GM19193 (cell line): ENCODE measurements around the gene ZNF212.

Source experiments
- POLR2A ChIP-seq: IDR thresholded peaks from 4 replicates; pipeline ENCODE4 v1.6.1; 2011; ENCODE audit not compliant: insufficient read depth, insufficient read length; ENCODE audit errors: extremely low read depth

Gene ZNF212

GRCh38 chr7:149267733-149268132, 28.3 kb downstream of the ZNF212 start:
- no peak for TF ChIP-seq POLR2A

DNA sequence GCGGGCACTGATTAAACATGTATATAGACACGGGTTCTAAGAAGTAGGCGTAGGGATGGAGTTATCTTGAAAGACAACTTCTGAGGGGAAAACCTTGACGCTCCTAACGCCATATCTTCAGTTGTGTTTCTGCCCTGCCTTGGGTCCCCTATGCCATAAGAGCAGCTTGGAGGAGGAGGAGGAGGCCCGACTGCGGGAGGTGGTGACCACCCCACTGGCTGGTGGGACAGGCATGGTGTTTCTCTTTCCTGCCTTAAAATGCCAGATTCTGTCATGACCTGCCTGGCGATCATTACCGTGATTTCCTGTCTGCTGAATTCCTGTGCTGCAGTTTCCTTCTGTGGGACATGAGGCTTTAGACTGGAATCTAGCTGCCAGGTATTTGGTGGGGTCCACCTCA, 38.4 kb downstream of the ZNF212 start:
- no peak for TF ChIP-seq POLR2A

- TF ChIP-seq POLR2A = no peak
Measured at GRCh38 chr7:149278396-149278795, 38.9 kb downstream of the ZNF212 start.

DNA sequence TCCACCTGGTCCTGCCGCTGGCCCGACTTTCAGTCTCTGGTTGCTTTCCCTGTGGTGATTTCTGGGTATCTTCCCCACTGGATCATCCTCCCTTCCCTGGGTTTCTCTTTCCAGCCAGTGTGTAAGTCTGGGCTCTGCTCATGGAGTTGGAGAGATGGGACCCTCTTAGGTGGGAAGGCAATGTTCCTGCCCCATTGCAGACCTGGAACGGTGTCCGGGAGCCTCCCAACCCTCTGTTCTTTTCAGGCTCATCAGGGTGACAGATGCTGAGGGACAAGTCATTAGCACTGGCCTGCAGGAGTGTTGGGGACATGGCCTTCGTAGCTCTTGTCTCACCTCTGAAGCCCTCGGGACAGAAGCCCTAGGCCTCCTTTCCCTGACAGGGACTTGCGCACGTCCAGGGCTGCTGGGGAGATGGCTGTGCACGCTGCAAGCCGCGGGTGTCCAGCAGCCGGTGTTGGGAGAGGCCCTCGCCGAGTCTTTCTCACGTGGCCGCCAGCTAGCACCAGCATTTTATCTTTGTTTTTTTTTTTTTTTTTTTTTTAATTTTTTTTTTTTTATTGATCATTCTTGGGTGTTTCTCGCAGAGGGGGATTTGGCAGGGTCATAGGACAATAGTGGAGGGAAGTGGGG, 39.8 kb downstream of the ZNF212 start:
- TF ChIP-seq POLR2A = no peak

- TF ChIP-seq POLR2A = no peak
Measured at GRCh38 chr7:149280151-149280550, 40.7 kb downstream of the ZNF212 start.

GRCh38 chr7:149280661-149281507, 41.4 kb downstream of the ZNF212 start:
- no peak for TF ChIP-seq POLR2A

- no peak for TF ChIP-seq POLR2A
Measured at GRCh38 chr7:149281508-149282330, 42.3 kb downstream of the ZNF212 start.

GRCh38 chr7:149282331-149282655, 42.8 kb downstream of the ZNF212 start:
- no peak for TF ChIP-seq POLR2A

DNA sequence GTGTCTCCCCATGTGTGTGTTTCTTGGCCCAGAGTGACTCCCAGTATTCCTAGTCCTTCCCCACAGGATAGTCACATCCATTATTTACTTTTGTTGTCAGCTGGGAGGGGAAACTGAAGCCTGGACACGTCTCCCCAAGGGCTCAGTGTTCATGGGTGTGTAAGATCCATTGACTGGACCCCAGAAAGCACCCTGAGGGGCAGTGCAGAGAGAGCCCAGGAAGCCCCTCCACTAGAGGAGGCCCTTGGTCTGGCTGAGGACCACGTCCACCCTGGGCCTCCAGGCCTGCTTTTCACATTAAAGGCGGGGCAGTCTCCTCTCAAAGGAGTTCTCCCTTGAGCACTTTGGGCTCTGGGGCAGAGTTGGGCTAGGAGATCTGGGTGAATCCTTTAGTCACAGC, 43.9 kb downstream of the ZNF212 start:
- no peak for TF ChIP-seq POLR2A

DNA sequence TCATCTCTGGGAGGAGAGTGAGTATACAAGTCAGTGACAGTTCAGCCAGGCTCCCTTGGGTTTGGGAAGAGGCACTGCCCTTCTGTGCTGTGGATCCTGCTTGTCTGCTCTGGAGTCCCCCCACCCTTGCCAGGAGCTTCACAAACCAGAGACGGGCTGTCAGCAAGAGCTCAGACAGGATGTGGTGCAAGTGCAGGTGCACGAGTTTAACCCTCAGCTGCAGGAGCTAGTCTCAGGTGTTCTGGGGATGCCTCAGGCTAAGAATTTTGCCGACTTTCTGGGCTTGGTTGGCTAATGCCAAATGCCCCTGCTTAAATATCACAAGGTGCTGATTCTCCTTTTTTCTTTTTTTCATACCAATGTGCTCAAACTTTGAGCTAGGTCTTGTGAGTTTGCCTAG, 44.9 kb downstream of the ZNF212 start:
- TF ChIP-seq POLR2A = no peak

DNA sequence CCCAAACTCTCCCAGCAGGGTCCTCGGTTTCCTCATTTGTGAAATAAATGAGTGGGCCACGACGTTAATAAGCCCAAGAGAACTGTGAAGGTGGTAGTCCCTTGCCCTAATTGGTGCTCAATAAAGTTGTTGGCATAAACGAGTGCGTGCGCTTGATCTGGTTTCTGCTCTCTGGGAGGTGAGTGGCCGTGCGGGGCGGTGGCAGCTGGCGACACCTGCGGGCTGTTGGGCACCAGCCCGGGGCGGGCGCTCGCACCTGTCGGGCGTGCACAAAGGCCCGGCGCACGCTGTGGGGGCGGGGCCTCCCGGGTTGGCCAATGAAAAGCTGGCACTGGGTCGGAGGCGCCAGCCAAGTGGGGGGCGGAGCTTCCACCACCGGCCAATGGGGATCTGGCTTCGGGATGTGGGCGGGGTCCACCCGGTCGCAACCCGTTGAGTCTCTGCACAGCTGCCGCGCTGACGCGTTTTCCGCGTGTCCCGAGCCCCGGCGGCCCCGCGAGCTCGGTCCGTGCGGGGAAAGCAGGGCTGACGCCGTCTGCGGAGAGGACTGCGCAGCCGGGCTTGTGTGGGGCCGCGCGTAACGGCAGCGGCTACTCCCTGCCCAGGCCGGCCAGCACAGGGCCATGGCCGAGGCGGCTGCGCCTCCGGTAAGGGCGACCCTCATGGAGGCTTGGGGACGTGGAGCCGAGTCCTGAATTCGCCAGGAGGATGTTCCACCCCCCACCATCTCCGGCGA, 45.6 kb downstream of the ZNF212 start:
- peak; percentile 50 for TF ChIP-seq POLR2A

DNA sequence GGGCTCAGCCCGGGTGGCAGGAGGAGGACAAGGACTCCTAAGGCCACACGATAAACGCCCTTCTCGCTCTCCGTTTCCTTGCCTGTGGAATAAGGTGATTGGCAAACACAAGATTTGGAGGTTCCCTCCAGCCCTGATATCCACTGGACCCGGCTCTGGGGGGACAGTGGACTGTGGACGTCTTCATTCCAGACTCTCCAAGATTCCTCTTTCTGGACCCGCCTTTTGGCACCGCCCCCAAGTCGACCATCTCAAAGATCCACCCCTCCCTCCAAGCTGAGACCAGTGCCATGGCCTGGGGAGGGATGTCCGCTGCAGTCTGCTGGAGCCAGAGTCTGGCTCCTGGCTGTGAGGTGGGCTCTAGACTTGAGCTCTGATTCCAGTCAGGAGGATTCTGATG, 46.2 kb downstream of the ZNF212 start:
- TF ChIP-seq POLR2A = no peak

GRCh38 chr7:149286811-149287400, 47.5 kb downstream of the ZNF212 start:
- TF ChIP-seq POLR2A = no peak

GRCh38 chr7:149287622-149288021, 48.2 kb downstream of the ZNF212 start:
- no peak for TF ChIP-seq POLR2A

- TF ChIP-seq POLR2A = no peak
Measured at GRCh38 chr7:149289262-149289661, 49.8 kb downstream of the ZNF212 start.

GRCh38 chr7:149289856-149290255, 50.4 kb downstream of the ZNF212 start:
- no peak for TF ChIP-seq POLR2A
